ENCODE data around the gene JAG2.
"Not testable (repeated sequence)": the region's sequence is repeated elsewhere in the genome, so short reads cannot be mapped to it uniquely, and the experiment has no call there.

JAG2 gene

DNA sequence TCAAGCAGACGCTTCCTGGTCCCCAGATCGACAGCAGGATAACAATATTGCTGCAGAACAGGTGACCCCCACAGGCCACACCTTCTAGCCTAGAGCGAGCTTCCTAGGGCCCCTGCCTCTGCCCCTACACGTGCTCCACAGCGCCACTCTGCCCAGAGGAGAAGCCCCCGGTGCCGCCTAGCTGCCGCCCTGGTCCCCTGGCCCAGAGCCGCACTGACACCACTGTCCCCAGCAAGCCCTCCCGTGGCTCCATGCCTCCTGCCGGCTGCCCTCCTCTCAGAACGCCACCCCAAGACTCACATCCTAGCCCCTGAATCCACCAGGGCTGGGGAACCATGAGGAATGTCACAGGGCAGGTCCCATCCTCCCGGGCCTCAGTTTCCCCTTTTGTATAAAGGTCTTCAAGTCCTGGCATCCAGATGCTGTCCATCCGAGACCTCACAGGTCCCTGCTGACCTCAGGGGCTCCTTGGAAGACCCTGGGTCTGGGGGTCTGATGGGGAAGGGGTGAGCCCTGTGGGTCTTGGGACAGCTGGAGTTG, 31.0 kb downstream of the JAG2 start:
- no peak for DNase-seq

DNA sequence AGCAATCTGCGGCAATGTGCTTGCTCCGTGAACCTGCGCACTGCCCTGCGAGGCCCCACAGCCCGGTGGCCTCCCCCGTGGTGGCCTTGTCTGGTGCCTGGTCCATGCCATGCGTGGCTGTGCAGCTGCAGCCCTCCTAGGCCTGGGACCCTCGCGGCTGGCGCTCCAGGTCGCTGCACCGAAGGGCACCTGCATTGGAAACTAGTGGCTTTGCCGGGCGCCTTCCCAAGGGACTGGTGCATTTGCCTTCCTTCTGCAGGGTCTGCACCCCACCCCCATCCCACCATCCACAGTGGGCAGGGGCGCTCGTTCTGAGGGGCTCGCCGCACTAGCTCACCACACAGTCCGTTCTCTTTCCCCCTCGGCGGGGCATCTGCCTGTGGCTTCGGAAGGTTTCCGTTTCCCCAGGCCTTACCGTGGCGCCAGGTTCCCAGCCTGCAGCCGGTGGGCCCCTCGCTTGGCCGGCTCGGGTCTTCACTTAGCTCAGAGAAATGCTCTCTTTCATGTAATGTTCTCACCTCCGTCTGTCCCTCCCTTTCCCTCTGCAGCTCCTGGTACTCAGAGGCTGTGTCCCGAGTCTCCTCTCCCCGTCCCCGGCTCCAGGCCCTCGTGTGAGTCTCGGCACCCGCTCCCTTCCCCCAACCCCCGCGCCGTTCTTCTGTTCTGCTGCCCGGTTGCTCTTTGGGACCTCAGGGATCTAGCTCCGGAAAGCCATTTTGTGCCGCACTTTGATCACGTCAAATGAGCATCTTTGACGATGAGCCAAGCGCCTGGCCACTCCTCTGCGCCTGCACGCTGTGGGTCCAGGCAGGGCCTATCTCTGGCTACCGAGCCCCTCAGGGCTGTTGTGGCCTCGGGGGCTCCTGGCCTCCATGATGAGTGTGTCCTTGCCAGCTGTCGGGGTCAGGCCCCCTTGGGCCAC, 31.9 kb downstream of the JAG2 start:
- no peak for DNase-seq

GRCh38 chr14:105135700-105136395, 32.7 kb downstream of the JAG2 start:
- DNase-seq = no peak

- DNase-seq = no peak
Observed at GRCh38 chr14:105132921-105133654, 35.5 kb downstream of the JAG2 start.

GRCh38 chr14:105131241-105131640, 37.3 kb downstream of the JAG2 start:
- DNase-seq = no peak

DNA sequence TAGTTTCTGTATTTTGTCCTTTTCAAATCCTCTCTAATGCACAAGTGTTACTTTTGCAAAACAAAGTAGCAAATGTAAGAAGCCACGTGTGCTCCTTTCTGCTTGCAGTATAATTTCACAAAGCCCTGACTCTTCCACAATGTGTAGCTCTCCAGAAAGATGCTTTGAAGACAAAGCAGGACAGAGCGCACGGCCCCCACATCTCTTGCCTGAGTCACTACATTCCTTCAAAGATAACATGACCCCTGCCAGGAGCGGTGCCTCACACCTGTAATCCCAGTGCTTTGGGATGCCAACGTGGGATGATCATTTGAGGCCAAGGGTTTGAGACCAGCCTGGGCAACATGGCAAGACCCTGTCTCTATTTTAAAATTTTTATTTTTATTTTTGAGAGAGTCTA, 40.5 kb downstream of the JAG2 start:
- DNase-seq = no peak

- DNase-seq = no peak
Observed at GRCh38 chr14:105126981-105127329, 41.6 kb downstream of the JAG2 start.

DNA sequence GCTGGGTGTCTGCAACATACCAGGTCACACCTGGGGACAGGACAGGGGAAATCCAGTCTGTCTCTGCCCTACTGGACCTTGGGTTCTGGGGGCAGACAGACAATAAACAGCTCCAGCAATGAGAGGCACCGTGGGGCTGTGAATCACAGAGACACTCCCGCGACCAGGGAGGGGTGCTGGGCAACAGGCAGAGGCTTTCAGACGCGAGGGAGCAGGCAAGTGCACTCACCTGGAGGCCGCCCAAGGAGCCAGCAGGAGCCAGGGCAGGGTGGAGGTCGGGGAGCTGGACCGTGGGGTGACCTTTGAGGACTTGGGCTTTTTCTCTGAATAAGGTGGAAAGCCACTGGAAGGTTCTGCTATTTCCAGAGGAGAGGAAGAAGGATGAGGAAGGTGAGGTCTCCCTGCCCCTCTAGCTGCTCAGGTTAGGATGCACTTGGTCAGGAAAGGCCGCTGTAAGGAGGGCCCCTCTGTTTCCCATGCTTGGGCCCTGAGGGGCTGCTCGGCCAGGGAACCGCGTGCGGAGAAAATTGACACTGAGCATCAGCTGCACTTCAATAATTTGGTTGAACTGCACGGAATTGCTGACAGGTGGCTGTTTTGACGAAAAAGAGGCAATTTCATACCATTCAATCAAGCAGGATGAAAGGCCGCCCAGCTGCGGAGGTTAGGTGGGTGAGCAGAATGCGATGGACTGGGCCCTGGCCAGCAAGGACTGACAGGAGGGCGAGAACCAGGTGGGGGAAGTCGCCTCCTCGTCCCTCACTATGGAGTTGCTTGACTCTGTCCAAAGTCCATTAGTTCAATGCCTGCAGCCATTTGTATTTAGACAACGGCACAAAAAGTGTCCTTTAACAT, 42.2 kb downstream of the JAG2 start:
- DNase-seq = no peak

DNA sequence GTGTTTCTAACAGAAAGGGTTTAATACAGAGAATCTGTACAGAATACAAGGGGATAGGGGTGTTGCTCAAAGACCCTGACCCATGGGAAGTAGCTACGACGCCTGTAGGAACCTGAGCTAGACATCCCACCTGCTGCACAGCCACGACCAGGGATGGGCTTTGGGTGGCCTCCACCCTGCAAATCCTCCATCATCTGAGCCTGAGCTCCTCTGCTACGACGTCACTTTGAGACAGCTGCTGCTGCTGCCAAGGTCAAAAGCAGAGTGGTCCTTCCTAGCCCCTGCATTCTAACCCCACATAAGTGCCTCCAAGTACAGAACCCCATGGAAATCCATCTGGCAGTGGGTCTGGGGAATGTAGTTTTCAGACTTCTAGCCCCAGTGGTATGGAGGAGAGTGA, 43.8 kb downstream of the JAG2 start:
- DNase-seq = no peak

GRCh38 chr14:105123981-105124765, 44.4 kb downstream of the JAG2 start:
- no peak for DNase-seq

DNA sequence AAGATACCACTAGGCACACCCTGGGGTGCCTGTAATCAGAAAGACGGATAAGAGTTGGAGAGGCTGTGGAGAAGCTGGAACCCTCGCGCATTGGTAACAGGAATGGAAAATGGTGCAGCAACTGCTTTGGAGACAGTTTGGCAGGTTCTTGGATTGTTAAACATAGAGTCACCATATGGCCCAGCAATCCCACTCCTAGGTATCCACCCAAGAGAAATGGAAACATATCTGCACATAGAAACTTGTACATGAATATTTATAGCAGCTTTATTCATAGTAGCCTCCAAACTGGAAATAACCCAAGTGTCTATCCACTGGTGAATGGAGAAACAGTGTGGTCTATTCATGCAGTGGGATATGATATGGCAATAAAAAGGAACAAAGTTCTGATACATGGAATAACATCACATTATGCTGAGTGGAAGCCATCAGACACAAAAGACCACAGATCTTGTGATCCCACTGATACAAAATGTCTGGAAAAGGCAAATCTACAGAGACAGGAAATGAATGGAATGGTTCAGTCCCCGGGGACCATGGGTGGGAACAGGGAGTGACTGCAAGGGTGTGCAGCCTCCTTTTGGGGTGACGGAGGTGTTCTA, 45.4 kb downstream of the JAG2 start:
- DNase-seq = no peak

- DNase-seq = no peak
Observed at GRCh38 chr14:105120056-105120455, 48.5 kb downstream of the JAG2 start.

GRCh38 chr14:105119408-105120025, 49.1 kb downstream of the JAG2 start:
- no peak for DNase-seq

DNA sequence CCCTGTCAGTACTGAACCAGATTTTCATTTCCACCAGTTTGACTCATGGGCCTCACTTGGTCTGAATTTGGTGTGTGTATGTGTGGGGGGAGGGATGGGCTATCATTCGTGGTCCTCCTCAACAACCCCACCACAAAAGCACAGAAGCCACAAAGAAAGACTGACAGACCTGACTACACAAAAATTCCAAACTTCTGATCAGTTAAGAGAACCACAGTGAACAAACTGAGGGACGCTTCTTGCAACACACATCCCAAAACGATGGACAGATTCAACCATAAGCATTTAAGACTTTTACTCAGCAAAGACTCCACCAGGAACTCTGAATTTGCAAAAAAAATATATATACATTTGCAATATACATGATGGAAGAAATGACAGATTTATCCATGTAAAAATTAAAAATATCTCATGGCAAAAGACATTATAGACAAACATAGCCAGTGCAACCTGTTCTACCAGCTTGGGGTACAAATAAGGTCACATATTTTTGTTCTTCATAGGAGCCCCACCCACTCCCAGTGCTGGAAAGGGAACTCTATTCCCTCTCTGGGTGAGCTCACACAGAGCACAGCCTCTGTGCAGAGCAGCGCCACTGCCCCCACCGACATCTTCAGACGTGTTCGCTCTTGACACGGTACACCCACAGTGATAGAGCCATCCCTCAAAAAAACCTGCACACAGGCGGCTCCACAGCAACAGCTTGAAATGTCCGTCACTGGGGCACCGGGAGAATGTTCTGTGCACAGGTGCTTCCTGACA, 49.7 kb downstream of the JAG2 start:
- no peak for DNase-seq

DNA sequence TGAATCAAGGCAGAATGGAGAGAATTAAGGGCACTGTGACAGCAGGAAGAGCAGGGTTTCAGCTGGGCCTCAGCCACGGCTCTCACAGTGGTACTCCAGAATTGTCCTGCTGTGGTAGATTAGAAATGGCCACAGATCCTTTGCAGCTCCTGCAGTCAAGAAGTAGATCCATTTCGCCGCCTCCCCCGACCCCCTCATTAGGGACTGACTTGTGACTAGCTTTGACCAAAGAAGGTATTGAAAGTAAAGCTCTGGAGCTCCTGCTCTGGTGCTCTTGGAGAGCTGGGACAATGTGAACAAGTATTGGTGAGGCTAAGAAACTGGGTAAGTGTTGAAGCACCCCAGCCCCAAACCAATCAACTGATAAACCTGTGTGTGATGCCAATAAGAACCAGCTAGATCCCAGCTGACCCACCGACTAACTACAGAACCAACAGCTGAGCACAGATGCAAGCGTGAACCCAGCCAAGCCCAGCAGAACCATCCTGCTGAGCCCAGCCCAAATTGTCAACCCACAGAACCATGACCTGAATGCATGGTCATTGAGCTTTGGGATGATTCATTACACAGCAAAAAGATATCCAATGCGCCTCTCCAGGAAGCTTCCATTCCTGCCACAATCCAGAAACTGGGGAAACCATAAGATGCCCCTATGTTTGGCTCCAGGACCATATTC, 50.7 kb downstream of the JAG2 start:
- DNase-seq = no peak

DNA sequence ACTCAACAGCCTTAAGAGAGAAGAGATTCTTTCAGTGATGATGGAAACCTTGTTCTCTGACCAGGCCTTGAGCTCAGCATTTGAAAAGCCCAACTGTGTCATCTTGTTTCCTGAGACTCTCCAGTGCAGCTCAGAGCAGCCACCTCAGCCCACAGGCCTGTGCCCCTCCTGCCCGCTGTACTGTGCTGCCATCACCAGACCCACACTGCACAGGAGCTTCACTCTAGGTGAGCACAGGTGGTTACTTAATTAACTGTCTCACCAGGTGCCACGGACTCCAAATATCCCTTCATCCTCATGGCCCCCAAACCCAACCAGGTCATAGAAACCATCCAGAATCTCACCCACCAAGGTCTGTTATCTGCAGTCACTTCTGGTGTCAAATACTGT, 51.3 kb downstream of the JAG2 start:
- no peak for DNase-seq

DNA sequence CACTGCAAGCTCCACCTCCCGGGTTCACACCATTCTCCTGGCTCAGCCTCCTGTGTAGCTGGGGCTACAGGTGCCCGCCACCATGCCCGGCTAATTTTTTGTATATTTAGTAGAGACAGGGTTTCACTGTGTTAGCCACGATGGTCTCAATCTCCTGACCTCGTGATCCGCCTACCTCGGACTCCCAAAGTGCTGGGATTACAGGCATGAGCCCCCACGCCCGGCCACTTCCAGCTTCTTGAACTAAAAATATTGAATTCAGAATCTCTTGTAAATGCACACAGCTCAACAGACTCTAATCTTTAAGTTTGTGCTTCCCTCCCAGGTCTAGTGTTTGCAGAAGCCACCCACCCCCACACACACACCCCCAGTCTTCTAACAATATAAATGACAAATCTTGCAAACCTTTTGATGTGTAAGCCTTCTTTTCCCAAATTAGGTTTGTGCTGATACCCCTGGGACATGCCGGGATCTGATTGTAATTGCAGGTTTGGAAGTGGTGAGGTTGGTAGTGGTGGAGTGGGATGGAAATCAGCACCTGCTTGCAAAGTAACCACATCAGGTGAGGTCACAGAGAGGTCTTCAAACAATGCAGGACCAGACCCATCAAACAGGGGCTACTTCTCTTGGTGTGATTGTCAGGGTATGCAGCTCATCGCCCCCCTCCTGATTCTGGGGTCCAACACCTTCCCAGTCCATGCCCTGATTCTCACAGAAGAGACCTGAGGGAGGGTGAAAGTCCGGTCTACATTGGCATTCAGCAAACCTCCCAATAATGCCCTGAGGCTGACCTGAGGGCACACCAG, 51.9 kb downstream of the JAG2 start:
- DNase-seq = no peak

GRCh38 chr14:105109243-105109642, 59.3 kb downstream of the JAG2 start:
- not testable (repeated sequence) for DNase-seq

DNA sequence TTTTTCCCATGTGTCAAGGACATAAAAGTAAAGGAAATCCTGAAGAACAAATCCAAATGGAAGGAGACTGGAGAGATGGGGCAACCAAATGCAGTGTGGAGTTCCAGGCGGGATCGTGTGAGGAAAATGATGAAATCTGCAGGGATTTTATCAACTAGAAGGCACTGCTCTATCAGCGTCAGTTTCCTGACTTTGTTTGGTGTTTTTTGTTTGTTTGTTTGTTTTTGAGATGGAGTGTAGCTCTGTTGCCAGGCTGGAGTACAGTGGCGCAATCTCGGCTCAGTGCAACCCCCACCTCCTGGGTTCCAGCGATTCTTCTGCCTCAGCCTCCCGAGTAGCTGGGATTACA, 60.1 kb downstream of the JAG2 start:
- no peak for DNase-seq
